DOHH2 (cell line): Measurements from ENCODE around the gene SRPK2.

Experiments
- H3F3A ChIP-seq: fragments of 200-600 bp; sonication (generic), shearing (Covaris generic); 2 replicates; pipeline ENCODE4 v1.6.0; 2016; ENCODE audit warnings: antibody characterized with exemption, mild to moderate bottlenecking; ENCODE audit not compliant: control insufficient read depth, insufficient read depth
- H3K27ac ChIP-seq: fragments of 200-600 bp; sonication (generic); 2 replicates; pipeline ENCODE4 v1.5.1; 2014; ENCODE audit warnings: low read depth, mild to moderate bottlenecking, low read length, moderate library complexity
- H3K27me3 ChIP-seq: fragments of 200-600 bp; sonication (generic); 2 replicates; pipeline ENCODE4 v1.6.1; 2014; ENCODE audit warnings: mild to moderate bottlenecking, low read length, mixed read lengths; ENCODE audit not compliant: control insufficient read depth
- H3K36me3 ChIP-seq: fragments of 200-600 bp; sonication (generic); 2 replicates; pipeline ENCODE4 v1.6.1; 2014; ENCODE audit warnings: mild to moderate bottlenecking, low read length, moderate library complexity, mixed read lengths; ENCODE audit not compliant: control insufficient read depth
- H3K4me1 ChIP-seq: fragments of 200-600 bp; sonication (generic); 2 replicates; pipeline ENCODE4 v1.6.1; 2014; ENCODE audit warnings: mild to moderate bottlenecking, low read length, mixed read lengths; ENCODE audit not compliant: control insufficient read depth
- H3K4me2 ChIP-seq: fragments of 200-600 bp; sonication (generic); 2 replicates; pipeline ENCODE4 v1.6.0; 2014; ENCODE audit warnings: mild to moderate bottlenecking, low read length, moderate library complexity
- H3K4me3 ChIP-seq: fragments of 200-600 bp; sonication (generic); 2 replicates; pipeline ENCODE4 v1.5.1; 2014; ENCODE audit warnings: mild to moderate bottlenecking, low read length, mixed read lengths
- H3K79me2 ChIP-seq: fragments of 200-600 bp; sonication (generic); 2 replicates; pipeline ENCODE4 v1.6.1; 2014; ENCODE audit warnings: mild to moderate bottlenecking, low read length, mixed read lengths; ENCODE audit not compliant: control insufficient read depth
- H3K9me2 ChIP-seq: fragments of 200-600 bp; sonication (generic); replicated peaks from 2 replicates; pipeline ENCODE4 v1.6.1; 2014; ENCODE audit warnings: mild to moderate bottlenecking, low read length, mixed read lengths; ENCODE audit not compliant: control insufficient read depth
- H3K9me3 ChIP-seq: fragments of 200-600 bp; sonication (generic); 2 replicates; pipeline ENCODE4 v1.6.1; 2014; ENCODE audit warnings: antibody characterized with exemption, low read length, mixed read lengths; ENCODE audit not compliant: control insufficient read depth, insufficient read depth
- H4K20me1 ChIP-seq: fragments of 200-600 bp; sonication (generic); 2 replicates; pipeline ENCODE4 v1.6.0; 2014; ENCODE audit warnings: low read depth, mild to moderate bottlenecking, antibody characterized with exemption, low read length, moderate library complexity; ENCODE audit not compliant: control insufficient read depth, insufficient read depth
- EZH2phosphoT487 ChIP-seq: fragments of 200-600 bp; sonication (generic); IDR thresholded peaks from 2 replicates; pipeline ENCODE4 v1.6.1; 2017; ENCODE audit warnings: borderline replicate concordance, mild to moderate bottlenecking, antibody characterized with exemption, low read length, moderate library complexity, mixed read lengths
- TF ChIP-seq, protein P1 (sequence below): fragments of 200-600 bp; sonication (generic); IDR thresholded peaks from one replicate; pipeline ENCODE4 v1.5.1; 2014; ENCODE audit warnings: antibody characterized with exemption, mild to moderate bottlenecking, low read depth, low read length; ENCODE audit not compliant: poor library complexity, severe bottlenecking

The SRPK2 gene

GRCh38 chr7:105215182-105215581 lies 173.5 kb downstream of the SRPK2 start:
- H3K79me2 ChIP-seq = peaks cover 32% of the 10 kb centered on the region
- H3K4me2 ChIP-seq = no peak overlapping the region
- H3K27me3 ChIP-seq = no peaks in the 10 kb centered on the region

GRCh38 chr7:105213611-105214010 lies 175.1 kb downstream of the SRPK2 start:
- no peaks in the 10 kb centered on the region for H3K36me3 ChIP-seq
- TF ChIP-seq, protein P1, sequence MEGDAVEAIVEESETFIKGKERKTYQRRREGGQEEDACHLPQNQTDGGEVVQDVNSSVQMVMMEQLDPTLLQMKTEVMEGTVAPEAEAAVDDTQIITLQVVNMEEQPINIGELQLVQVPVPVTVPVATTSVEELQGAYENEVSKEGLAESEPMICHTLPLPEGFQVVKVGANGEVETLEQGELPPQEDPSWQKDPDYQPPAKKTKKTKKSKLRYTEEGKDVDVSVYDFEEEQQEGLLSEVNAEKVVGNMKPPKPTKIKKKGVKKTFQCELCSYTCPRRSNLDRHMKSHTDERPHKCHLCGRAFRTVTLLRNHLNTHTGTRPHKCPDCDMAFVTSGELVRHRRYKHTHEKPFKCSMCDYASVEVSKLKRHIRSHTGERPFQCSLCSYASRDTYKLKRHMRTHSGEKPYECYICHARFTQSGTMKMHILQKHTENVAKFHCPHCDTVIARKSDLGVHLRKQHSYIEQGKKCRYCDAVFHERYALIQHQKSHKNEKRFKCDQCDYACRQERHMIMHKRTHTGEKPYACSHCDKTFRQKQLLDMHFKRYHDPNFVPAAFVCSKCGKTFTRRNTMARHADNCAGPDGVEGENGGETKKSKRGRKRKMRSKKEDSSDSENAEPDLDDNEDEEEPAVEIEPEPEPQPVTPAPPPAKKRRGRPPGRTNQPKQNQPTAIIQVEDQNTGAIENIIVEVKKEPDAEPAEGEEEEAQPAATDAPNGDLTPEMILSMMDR = no peak
- no peak for TF ChIP-seq EZH2phosphoT487
- no peak overlapping the region for H3K27ac ChIP-seq
- H3K4me3 ChIP-seq = no peak overlapping the region
- peaks cover 36% of the 10 kb centered on the region for H3K79me2 ChIP-seq
- H3K9me3 ChIP-seq = no peaks in the 10 kb centered on the region
- H3F3A ChIP-seq = peaks cover 5% of the 10 kb centered on the region; the same call in 1 of the 2 replicates
- no peaks in the 10 kb centered on the region for H3K9me2 ChIP-seq
- H3K27me3 ChIP-seq = no peaks in the 10 kb centered on the region
- 0 out of 2 replicates have a peak, but pooled peaks cover 9% of the 10 kb centered on the region for H4K20me1 ChIP-seq
- H3K4me1 ChIP-seq = peaks cover 25% of the 10 kb centered on the region
- no peak overlapping the region for H3K4me2 ChIP-seq

More at GRCh38 chr7:105215182-105215581, 173.5 kb downstream of the SRPK2 start:
- Histone ChIP-seq H3K27ac (no peak overlapping the region), H3K4me3 (no peak overlapping the region), H3K36me3 (no peaks in the 10 kb centered on the region), H3K9me3 (no peaks in the 10 kb centered on the region), H3K4me1 (peaks cover 21% of the 10 kb centered on the region), H3F3A (peaks cover 5% of the 10 kb centered on the region; the same call in 1 of the 2 replicates), H4K20me1 (0 out of 2 replicates have a peak, but pooled peaks cover 9% of the 10 kb centered on the region), H3K9me2 (no peaks in the 10 kb centered on the region)
- TF ChIP-seq EZH2phosphoT487 = no peak
- TF ChIP-seq, protein P1 = no peak

DNA sequence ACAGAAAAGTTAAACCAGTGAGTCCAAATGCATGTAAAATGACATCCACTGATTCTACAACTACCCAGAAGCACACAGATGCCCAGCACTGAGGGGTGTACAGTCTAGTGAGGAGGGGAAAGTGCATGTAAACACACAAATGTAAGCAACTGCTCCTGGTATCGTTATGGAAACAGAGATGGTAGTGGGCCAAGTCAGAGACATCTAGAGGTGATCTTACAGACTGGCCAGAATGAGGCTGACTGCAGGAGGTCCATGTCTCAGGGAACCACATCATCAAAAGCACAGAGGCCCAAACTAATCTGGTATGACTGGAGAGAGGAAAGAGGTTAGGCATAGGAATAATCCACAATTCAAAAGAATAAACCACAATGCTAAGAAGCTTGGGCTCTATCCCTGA lies 176.5 kb downstream of the SRPK2 start:
- no peaks in the 10 kb centered on the region for H3K9me3 ChIP-seq
- peaks cover 29% of the 10 kb centered on the region for H3K79me2 ChIP-seq
- H3K27me3 ChIP-seq = no peaks in the 10 kb centered on the region
- no peak overlapping the region for H3K27ac ChIP-seq
- no peak overlapping the region for H3K4me3 ChIP-seq
- TF ChIP-seq EZH2phosphoT487 = no peak
- TF ChIP-seq, protein P1 = no peak
- H3F3A ChIP-seq = peaks cover 5% of the 10 kb centered on the region; the same call in 1 of the 2 replicates
- 0 out of 2 replicates have a peak, but pooled peaks cover 3% of the 10 kb centered on the region for H4K20me1 ChIP-seq
- H3K4me1 ChIP-seq = peaks cover 27% of the 10 kb centered on the region
- H3K36me3 ChIP-seq = no peaks in the 10 kb centered on the region
- no peaks in the 10 kb centered on the region for H3K9me2 ChIP-seq
- H3K4me2 ChIP-seq = no peak overlapping the region

DNA sequence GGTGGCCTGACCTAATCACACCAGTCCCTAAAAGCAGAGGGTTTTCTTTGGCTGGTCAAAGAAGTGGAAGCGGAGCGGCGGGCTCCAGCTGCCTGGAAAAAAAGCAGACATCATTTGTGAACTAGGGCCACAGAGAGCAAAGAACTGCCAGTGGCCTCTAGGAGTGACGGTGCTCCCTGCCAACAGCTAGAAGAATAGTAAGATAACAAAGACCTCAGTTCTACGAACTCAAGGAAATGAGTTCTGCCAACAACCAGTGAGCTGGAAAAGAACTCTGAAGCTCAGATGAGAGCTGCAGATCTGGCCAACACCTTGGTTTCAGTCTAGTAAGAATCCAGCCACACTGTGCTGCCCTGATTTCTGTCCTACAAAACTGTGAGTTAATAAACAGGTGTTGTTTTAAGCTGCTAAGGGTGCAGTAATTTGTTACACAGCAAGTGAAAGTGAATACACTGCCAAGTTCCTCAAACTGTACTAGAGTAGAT lies 178.0 kb downstream of the SRPK2 start:
- peaks cover 35% of the 10 kb centered on the region for H3K79me2 ChIP-seq
- no peak for TF ChIP-seq EZH2phosphoT487
- TF ChIP-seq, protein P1 = no peak
- H3K9me3 ChIP-seq = no peaks in the 10 kb centered on the region
- peaks cover 5% of the 10 kb centered on the region; the same call in 1 of the 2 replicates for H3F3A ChIP-seq
- H3K27ac ChIP-seq = no peak overlapping the region
- 0 out of 2 replicates have a peak, but pooled peaks cover 3% of the 10 kb centered on the region for H4K20me1 ChIP-seq
- no peaks in the 10 kb centered on the region for H3K9me2 ChIP-seq
- peak overlapping the region; percentile 10; the same call in 1 of the 2 replicates for H3K4me2 ChIP-seq
- H3K36me3 ChIP-seq = no peaks in the 10 kb centered on the region
- H3K4me3 ChIP-seq = no peak overlapping the region
- peaks cover 26% of the 10 kb centered on the region for H3K4me1 ChIP-seq
- H3K27me3 ChIP-seq = no peaks in the 10 kb centered on the region
